ENCODE measurements around the gene MTMR11. TPM values are rescaled to one million over a fixed set of nuclear protein-coding genes. Genes with fewer than 3 reads are reported as not detected.
"Not testable (repeated sequence)": the region's sequence is repeated elsewhere in the genome, so short reads cannot be mapped to it uniquely, and the experiment has no call there.

MTMR11 gene
- total and polyA plus RNA-seq, 2 donors (not counting 1 experiment from before 2014, with no cell fraction given), result 0.91 TPM; not detected in 1

DNA sequence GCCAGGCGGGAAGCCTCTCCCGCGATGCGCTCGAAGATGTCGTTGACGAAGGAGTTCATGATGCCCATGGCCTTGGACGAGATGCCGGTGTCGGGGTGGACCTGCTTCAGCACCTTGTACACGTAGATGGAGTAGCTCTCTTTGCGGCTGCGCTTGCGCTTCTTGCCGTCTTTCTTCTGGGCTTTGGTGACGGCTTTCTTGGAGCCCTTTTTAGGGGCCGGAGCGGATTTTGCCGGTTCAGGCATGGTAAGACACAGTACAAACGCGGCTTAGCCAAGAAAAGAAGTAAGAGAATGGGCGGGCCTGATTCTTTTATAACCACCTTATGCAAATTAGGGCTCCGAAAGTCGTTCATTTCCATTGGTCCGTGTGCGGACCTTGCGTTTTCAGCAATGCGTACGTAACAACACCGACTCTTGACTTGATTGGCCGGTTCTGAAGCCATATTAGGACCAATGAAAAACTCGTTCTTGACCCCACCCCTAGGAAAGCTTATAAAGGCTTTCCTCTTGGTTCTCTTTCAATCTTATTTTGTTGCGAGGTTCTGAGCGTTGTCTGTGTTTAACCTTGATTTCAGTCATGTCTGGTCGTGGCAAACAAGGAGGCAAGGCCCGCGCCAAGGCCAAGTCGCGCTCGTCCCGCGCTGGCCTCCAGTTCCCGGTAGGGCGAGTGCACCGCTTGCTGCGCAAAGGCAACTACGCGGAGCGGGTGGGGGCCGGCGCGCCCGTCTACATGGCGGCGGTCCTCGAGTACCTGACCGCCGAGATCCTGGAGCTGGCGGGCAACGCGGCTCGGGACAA lies 50.1 kb downstream of the MTMR11 start:
- no peak for TF ChIP-seq EZH2 (IDR thresholded peaks at IDR 0.05; ENCODE audit: borderline replicate concordance, insufficient read depth, low read depth, low read length, poor library complexity, severe bottlenecking)
- no peak for TF ChIP-seq CTCF (IDR thresholded peaks at IDR 0.05)
- peaks cover 0 to 4% of the 10 kb centered on the region in 2 experiments for H3K36me3 ChIP-seq (replicated peaks in 1 of 2; ENCODE audit: control extremely low read depth in 1 of 2, control insufficient read depth in 1 of 2, extremely low read depth in 1 of 2, insufficient read depth in 2 of 2, low read length in 1 of 2)
- peak overlapping the region; percentile 84 to 97 (median 92) for H3K4me3 ChIP-seq (ENCODE audit: control extremely low read depth in 1 of 5, extremely low read depth in 1 of 5, insufficient read depth in 1 of 5, low read depth in 2 of 5, low read length in 4 of 5)
- H3K79me2 ChIP-seq (ENCODE audit: control insufficient read depth, insufficient read depth, low read length), result peaks cover 38% of the 10 kb centered on the region
- Mint-ChIP-seq H3K27ac (no peak overlapping the region), H3K4me1 (peaks cover 11% of the 10 kb centered on the region), H3K27me3 (no peaks in the 10 kb centered on the region), H3K9me3 (ENCODE audit: insufficient read depth) (no peaks in the 10 kb centered on the region), H3K4me3 (no peak overlapping the region)
- H3K4me2 ChIP-seq (replicated peaks; ENCODE audit: low read depth, low read length, poor library complexity, severe bottlenecking), result peak overlapping the region; percentile 91
- H3K4me1 ChIP-seq (ENCODE audit: control insufficient read depth in 2 of 2, insufficient read depth in 2 of 2, low read length in 2 of 2), result peaks cover 23 to 33% of the 10 kb centered on the region in 2 donors
- WGBS (ENCODE audit: insufficient coverage), result 0% methylated on average over 53 of the region's 62 CpGs
- H3K27ac ChIP-seq (ENCODE audit: low read length in 2 of 2), result peak overlapping the region; percentile 89 to 94
- H3K9me3 ChIP-seq (ENCODE audit: control extremely low read depth in 1 of 3, control insufficient read depth in 2 of 3, insufficient read depth in 1 of 3, low read length in 2 of 3), result peaks cover 0 to 5% (median 0%) of the 10 kb centered on the region in 3 donors
- peak; percentile 73 for ATAC-seq (ENCODE audit: low read depth)
- H3K27me3 ChIP-seq (replicated peaks in 1 of 4; ENCODE audit: control extremely low read depth in 1 of 4, control insufficient read depth in 3 of 4, insufficient read depth in 4 of 4, low read length in 3 of 4), result no peaks in the 10 kb centered on the region
- intact Hi-C loops (cut with micrococcal nuclease), result no loop called here
- ChIA-PET POLR2A (interaction anchor here (0.6 to 4.9 kb wide), 23 partner anchors 9 to 1395 kb away, joined by 3 to 51 read pairs (median 5); partner anchors contain the start of genes APH1A, BOLA1, FALEC and MCL1), CTCF (interaction anchor here (0.7 to 2.5 kb wide), 5 partner anchors 41 to 301 kb away, joined by 4 to 14 read pairs (median 8); partner anchors contain the start of gene SF3B4)
- peak overlapping the region; percentile 83 for H3K9ac ChIP-seq (ENCODE audit: low read length)
- peaks cover 29% of the 10 kb centered on the region for H4K20me1 ChIP-seq (ENCODE audit: control insufficient read depth, insufficient read depth, low read length, poor library complexity, severe bottlenecking)
- H2AFZ ChIP-seq (ENCODE audit: insufficient read depth, low read depth, low read length, poor library complexity, severe bottlenecking), result peak overlapping the region; percentile 30
- DNase-seq, result peak; percentile 98

GRCh38 chr1:149886121-149886395 lies 50.6 kb downstream of the MTMR11 start:
- H4K20me1 ChIP-seq (ENCODE audit: control insufficient read depth, insufficient read depth, low read length, poor library complexity, severe bottlenecking), result peaks cover 29% of the 10 kb centered on the region
- H3K36me3 ChIP-seq (replicated peaks in 1 of 2; ENCODE audit: control extremely low read depth in 1 of 2, control insufficient read depth in 1 of 2, extremely low read depth in 1 of 2, insufficient read depth in 2 of 2, low read length in 1 of 2); H2AFZ ChIP-seq (ENCODE audit: insufficient read depth, low read depth, low read length, poor library complexity, severe bottlenecking); H3K27me3 Mint-ChIP-seq; H3K4me3 Mint-ChIP-seq; intact Hi-C loops (cut with micrococcal nuclease); H3K9me3 Mint-ChIP-seq (ENCODE audit: insufficient read depth); H3K9me3 ChIP-seq (ENCODE audit: control extremely low read depth in 1 of 3, control insufficient read depth in 2 of 3, insufficient read depth in 1 of 3, low read length in 2 of 3); H3K27me3 ChIP-seq (replicated peaks in 1 of 4; ENCODE audit: control extremely low read depth in 1 of 4, control insufficient read depth in 3 of 4, insufficient read depth in 4 of 4, low read length in 3 of 4); DNase-seq; H3K27ac Mint-ChIP-seq; ATAC-seq (ENCODE audit: low read depth): not testable (repeated sequence)
- H3K4me1 Mint-ChIP-seq, result peaks cover 12% of the 10 kb centered on the region
- H3K9ac ChIP-seq (ENCODE audit: low read length), result peak overlapping the region; percentile 83
- H3K27ac ChIP-seq (ENCODE audit: low read length in 2 of 2), result peak overlapping the region; percentile 86 to 89
- H3K4me2 ChIP-seq (replicated peaks; ENCODE audit: low read depth, low read length, poor library complexity, severe bottlenecking), result peak overlapping the region; percentile 91
- ChIA-PET POLR2A (interaction anchor here (0.6 to 4.9 kb wide), 12 partner anchors 9 to 1441 kb away, joined by 3 to 51 read pairs (median 10); partner anchors contain the start of genes APH1A, BOLA1 and SF3B4), CTCF (interaction anchor here (0.7 to 2.5 kb wide), 2 partner anchors 42 to 301 kb away, joined by 4 to 14 read pairs; no protein-coding TSS in a partner anchor)
- WGBS (ENCODE audit: insufficient coverage), result 0% methylated on average over 9 of the region's 19 CpGs
- H3K4me1 ChIP-seq (ENCODE audit: control insufficient read depth in 2 of 2, insufficient read depth in 2 of 2, low read length in 2 of 2), result peaks cover 23 to 33% of the 10 kb centered on the region in 2 donors
- peaks cover 39% of the 10 kb centered on the region for H3K79me2 ChIP-seq (ENCODE audit: control insufficient read depth, insufficient read depth, low read length)
- H3K4me3 ChIP-seq (ENCODE audit: control extremely low read depth in 1 of 5, extremely low read depth in 1 of 5, insufficient read depth in 1 of 5, low read depth in 2 of 5, low read length in 4 of 5), result peak overlapping the region; percentile 81 to 97 (median 84)
